ENCODE measurements around the gene YPEL1. TPM values are rescaled to one million over a fixed set of nuclear protein-coding genes. Genes with fewer than 3 reads are reported as not detected.

The YPEL1 gene
- total RNA-seq, 1 experiment from 2014 or later = 3.1 TPM

DNA sequence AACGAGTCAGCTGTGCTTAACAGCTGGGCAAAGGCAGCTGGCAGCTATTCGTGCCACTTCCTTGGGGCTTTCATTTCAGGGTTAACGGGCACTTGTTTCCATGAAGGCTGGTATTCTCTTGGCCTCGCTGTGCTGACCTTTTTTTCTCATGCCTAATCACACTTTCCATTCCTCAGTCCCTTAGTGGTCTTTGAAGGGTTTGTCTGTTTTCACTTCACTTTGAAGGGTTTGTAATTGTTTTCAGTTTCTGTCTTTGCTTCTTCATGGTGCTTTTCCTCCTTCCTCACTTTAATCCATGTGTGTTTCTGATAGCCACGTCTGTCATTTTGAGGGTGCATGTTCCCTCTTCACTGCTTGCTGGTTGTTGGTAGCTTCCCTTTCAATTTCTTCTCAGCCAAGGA lies 45.2 kb downstream of the YPEL1 start:
- CTCF ChIA-PET = no interaction called here
- DNase-seq (ENCODE audit: low read depth, low spot score) (no peak), ATAC-seq (no peak)
- H3K27ac ChIP-seq (ENCODE audit: low read depth, low read length) = no peak overlapping the region
- intact Hi-C loops (cut with micrococcal nuclease) = no loop called here
- H2AFZ ChIP-seq (ENCODE audit: low read depth, low read length, poor library complexity, severe bottlenecking) = no peak overlapping the region
- POLR2A ChIA-PET = no interaction called here
- no peak overlapping the region for H3K4me3 ChIP-seq (replicated peaks in 1 of 2; ENCODE audit: low read depth in 1 of 2, low read length in 2 of 2)
- no peak overlapping the region for H3K4me2 ChIP-seq (ENCODE audit: low read length)
- no peaks in the 10 kb centered on the region for H3K4me1 ChIP-seq (ENCODE audit: control insufficient read depth in 1 of 2, insufficient read depth in 2 of 2, low read length in 2 of 2)
- BruUV-seq (replicated peaks) = no TSS peak
- H3K36me3 ChIP-seq (ENCODE audit: control insufficient read depth in 1 of 2, insufficient read depth in 2 of 2, low read length in 2 of 2) = peaks cover 6 to 8% of the 10 kb centered on the region in 2 experiments; a peak in 3 of 4 replicates
- TF ChIP-seq EGR1 (IDR thresholded peaks at IDR 0.05; ENCODE audit: low read depth) (no peak), SIN3A (IDR thresholded peaks at IDR 0.05; ENCODE audit: low read depth) (no peak), TCF7L2 (IDR thresholded peaks at IDR 0.05; ENCODE audit: borderline replicate concordance, extremely low read depth, insufficient read depth, insufficient read length) (no peak), MAX (IDR thresholded peaks at IDR 0.05) (no peak), FOSL1 (IDR thresholded peaks at IDR 0.05; ENCODE audit: low read depth) (no peak), ZFX (IDR thresholded peaks at IDR 0.05) (no peak), JUND (IDR thresholded peaks at IDR 0.05) (no peak), SRF (IDR thresholded peaks at IDR 0.05; ENCODE audit: low read depth) (no peak), CEBPB (IDR thresholded peaks at IDR 0.05; ENCODE audit: low read depth) (no peak), EZH2phosphoT487 (IDR thresholded peaks at IDR 0.05; ENCODE audit: borderline replicate concordance) (no peak), ZNF274 (IDR thresholded peaks at IDR 0.05; ENCODE audit: low read depth, low read length) (no peak), YY1 (IDR thresholded peaks at IDR 0.05; ENCODE audit: extremely low read depth, insufficient replicate concordance, low read depth, low read length) (no peak), EZH2 (IDR thresholded peaks at IDR 0.05) (no peak), POLR2AphosphoS5 (IDR thresholded peaks at IDR 0.05; ENCODE audit: low read depth, low read length) (no peak), SP1 (IDR thresholded peaks at IDR 0.05; ENCODE audit: low read depth) (no peak), POLR2A (IDR thresholded peaks at IDR 0.05; ENCODE audit: borderline replicate concordance, extremely low read depth, insufficient read depth, insufficient read length) (no peak), CTCF (IDR thresholded peaks at IDR 0.05 in 2 of 3, conservative IDR thresholded peaks at IDR 0.05 in 1 of 3; ENCODE audit: borderline replicate concordance in 1 of 3, insufficient read depth in 1 of 3, low read depth in 2 of 3, low read length in 2 of 3) (no peak)
- TF ChIP-seq, protein P1, sequence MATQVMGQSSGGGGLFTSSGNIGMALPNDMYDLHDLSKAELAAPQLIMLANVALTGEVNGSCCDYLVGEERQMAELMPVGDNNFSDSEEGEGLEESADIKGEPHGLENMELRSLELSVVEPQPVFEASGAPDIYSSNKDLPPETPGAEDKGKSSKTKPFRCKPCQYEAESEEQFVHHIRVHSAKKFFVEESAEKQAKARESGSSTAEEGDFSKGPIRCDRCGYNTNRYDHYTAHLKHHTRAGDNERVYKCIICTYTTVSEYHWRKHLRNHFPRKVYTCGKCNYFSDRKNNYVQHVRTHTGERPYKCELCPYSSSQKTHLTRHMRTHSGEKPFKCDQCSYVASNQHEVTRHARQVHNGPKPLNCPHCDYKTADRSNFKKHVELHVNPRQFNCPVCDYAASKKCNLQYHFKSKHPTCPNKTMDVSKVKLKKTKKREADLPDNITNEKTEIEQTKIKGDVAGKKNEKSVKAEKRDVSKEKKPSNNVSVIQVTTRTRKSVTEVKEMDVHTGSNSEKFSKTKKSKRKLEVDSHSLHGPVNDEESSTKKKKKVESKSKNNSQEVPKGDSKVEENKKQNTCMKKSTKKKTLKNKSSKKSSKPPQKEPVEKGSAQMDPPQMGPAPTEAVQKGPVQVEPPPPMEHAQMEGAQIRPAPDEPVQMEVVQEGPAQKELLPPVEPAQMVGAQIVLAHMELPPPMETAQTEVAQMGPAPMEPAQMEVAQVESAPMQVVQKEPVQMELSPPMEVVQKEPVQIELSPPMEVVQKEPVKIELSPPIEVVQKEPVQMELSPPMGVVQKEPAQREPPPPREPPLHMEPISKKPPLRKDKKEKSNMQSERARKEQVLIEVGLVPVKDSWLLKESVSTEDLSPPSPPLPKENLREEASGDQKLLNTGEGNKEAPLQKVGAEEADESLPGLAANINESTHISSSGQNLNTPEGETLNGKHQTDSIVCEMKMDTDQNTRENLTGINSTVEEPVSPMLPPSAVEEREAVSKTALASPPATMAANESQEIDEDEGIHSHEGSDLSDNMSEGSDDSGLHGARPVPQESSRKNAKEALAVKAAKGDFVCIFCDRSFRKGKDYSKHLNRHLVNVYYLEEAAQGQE (IDR thresholded peaks at IDR 0.05; ENCODE audit: low read depth) = no peak
- TF ChIP-seq, protein P2, sequence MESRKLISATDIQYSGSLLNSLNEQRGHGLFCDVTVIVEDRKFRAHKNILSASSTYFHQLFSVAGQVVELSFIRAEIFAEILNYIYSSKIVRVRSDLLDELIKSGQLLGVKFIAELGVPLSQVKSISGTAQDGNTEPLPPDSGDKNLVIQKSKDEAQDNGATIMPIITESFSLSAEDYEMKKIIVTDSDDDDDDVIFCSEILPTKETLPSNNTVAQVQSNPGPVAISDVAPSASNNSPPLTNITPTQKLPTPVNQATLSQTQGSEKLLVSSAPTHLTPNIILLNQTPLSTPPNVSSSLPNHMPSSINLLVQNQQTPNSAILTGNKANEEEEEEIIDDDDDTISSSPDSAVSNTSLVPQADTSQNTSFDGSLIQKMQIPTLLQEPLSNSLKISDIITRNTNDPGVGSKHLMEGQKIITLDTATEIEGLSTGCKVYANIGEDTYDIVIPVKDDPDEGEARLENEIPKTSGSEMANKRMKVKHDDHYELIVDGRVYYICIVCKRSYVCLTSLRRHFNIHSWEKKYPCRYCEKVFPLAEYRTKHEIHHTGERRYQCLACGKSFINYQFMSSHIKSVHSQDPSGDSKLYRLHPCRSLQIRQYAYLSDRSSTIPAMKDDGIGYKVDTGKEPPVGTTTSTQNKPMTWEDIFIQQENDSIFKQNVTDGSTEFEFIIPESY (IDR thresholded peaks at IDR 0.05; ENCODE audit: extremely low read depth, insufficient replicate concordance, low read length) = no peak
- TF ChIP-seq, protein P3, sequence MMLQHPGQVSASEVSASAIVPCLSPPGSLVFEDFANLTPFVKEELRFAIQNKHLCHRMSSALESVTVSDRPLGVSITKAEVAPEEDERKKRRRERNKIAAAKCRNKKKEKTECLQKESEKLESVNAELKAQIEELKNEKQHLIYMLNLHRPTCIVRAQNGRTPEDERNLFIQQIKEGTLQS (IDR thresholded peaks at IDR 0.05) = no peak
- no peaks in the 10 kb centered on the region for H4K20me1 ChIP-seq (ENCODE audit: insufficient read depth)
- H3K9me2 ChIP-seq (ENCODE audit: insufficient read depth) = no peaks in the 10 kb centered on the region
- no peak overlapping the region for H3K9ac ChIP-seq (ENCODE audit: low read length)
- no peaks in the 10 kb centered on the region for H3K9me3 ChIP-seq (ENCODE audit: control insufficient read depth in 1 of 2, insufficient read depth in 1 of 2, low read depth in 1 of 2, low read length in 2 of 2)
- RAD21 ChIA-PET (ENCODE audit: low non-redundant PET in 1 of 2, low total read pairs in 2 of 2, uncharacterized antibody in 2 of 2, unreplicated experiment in 2 of 2) = no interaction called here
- H3K27me3 ChIP-seq (ENCODE audit: insufficient read depth, low read length) = no peaks in the 10 kb centered on the region
- H3K79me2 ChIP-seq (ENCODE audit: insufficient read depth, low read length) = no peaks in the 10 kb centered on the region
